ENCODE data around the gene CEPT1. TPM values are rescaled to one million over a fixed set of nuclear protein-coding genes. Genes with fewer than 3 reads are reported as not detected.

The CEPT1 gene
- total RNA-seq, 1 experiment from 2014 or later, result 33.6 TPM

DNA sequence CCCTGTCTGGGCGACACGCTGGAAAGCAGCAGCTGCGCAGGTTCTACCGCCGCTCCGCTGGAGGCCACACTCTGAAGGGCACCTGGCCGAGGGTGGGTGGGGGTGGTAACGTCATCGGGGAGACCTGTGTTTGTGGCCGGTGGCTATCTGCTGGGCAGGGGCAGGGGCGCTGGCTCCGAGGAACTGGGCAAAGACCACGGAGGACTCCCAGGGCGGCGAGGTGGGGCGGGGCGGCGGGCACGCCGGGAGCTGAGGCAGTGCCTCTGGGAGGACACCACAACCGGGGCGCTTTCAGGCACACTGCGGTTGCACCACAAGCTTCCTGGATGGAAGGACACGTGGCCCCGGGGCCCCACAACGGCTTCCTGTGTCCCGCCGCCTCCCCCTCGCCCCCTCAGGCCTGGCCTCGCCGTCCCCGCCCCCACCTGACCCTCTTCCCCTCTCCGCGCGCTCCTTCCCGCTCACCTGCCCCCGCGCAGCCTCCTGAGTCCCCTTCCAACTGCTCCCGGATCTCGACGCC is 63.7 kb downstream of the CEPT1 start:
- H3K27ac ChIP-seq, result peak overlapping the region; percentile 84
- H2AFZ ChIP-seq, result peak overlapping the region; percentile 92
- peaks cover 53% of the 10 kb centered on the region for H3K4me1 ChIP-seq (replicated peaks; ENCODE audit: insufficient read depth)
- peaks cover 33% of the 10 kb centered on the region for H3F3A ChIP-seq (ENCODE audit: insufficient read depth, low read depth)
- DNase-seq, result peak; percentile 78 to 90
- no peaks in the 10 kb centered on the region for H4K20me1 ChIP-seq (ENCODE audit: insufficient read depth)
- peak overlapping the region; percentile 95 for H3K4me2 ChIP-seq
- no TSS peak for BruUV-seq (replicated peaks)
- H3K4me3 ChIP-seq, result peak overlapping the region; percentile 65
- no peak for TF ChIP-seq EZH2 (IDR thresholded peaks at IDR 0.05; ENCODE audit: low read depth)
- TF ChIP-seq, protein P1, sequence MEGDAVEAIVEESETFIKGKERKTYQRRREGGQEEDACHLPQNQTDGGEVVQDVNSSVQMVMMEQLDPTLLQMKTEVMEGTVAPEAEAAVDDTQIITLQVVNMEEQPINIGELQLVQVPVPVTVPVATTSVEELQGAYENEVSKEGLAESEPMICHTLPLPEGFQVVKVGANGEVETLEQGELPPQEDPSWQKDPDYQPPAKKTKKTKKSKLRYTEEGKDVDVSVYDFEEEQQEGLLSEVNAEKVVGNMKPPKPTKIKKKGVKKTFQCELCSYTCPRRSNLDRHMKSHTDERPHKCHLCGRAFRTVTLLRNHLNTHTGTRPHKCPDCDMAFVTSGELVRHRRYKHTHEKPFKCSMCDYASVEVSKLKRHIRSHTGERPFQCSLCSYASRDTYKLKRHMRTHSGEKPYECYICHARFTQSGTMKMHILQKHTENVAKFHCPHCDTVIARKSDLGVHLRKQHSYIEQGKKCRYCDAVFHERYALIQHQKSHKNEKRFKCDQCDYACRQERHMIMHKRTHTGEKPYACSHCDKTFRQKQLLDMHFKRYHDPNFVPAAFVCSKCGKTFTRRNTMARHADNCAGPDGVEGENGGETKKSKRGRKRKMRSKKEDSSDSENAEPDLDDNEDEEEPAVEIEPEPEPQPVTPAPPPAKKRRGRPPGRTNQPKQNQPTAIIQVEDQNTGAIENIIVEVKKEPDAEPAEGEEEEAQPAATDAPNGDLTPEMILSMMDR (conservative IDR thresholded peaks at IDR 0.05), result no peak
- POLR2A ChIA-PET (ENCODE audit: unreplicated experiment), result interaction anchor here (0.5 to 0.7 kb wide), 2 partner anchors 864 to 911 kb away, joined by 3 to 4 read pairs; no protein-coding TSS in a partner anchor
- no peaks in the 10 kb centered on the region; the same call in 1 of the 2 replicates for H3K9me3 ChIP-seq (ENCODE audit: insufficient read depth, low read depth)
- CTCF ChIA-PET, result no interaction called here
- H3K9me2 ChIP-seq (ENCODE audit: insufficient read depth), result no peaks in the 10 kb centered on the region
- 0 out of 2 replicates have a peak, but pooled peaks cover 3% of the 10 kb centered on the region for H3K36me3 ChIP-seq (ENCODE audit: low read depth)
- intact Hi-C loops (cut with micrococcal nuclease; ENCODE audit: unreplicated experiment), result no loop called here
- no peaks in the 10 kb centered on the region for H3K27me3 ChIP-seq (ENCODE audit: insufficient read depth, low read depth)
- H3K79me2 ChIP-seq (ENCODE audit: low read depth), result peaks cover 31% of the 10 kb centered on the region

DNA sequence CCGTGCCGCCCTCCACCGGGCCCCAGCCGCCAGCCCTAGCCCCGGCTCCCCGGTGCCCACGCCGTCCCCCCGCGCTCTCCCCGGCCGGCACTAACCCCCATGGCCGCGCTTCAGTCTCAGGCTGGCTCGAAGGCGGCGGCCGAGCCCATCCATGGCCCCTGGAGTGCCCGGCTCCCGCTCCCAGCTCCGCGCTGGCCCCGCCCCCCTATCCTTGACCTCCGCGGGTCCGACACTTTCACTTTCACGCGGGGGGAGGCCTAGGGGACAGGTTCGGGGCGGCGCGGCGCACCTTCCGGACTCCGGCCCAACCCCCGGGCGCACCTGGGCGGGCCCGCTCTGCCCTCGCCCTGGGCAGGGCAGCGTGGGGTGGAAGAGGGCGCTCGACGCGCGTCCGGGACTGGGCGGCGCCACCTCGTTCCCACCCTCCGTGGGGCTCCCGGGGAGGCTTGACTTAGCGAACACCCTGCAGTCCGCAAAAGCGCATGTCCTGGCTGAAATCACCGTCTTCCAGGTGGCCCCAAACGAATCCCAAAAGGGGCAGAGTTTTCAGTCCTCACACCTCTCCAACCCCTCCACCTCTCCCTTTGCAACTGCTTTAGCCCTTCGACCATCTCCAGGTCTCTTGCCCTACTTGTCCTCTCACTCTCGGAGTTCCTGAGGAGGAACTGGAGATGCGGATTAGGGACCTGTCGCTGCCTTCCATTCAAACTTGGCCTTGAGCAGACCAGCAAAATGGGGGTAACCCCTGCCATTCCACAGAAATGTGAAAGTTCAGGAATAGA is 64.4 kb downstream of the CEPT1 start:
- Histone ChIP-seq H2AFZ (peak overlapping the region; percentile 92), H3K79me2 (ENCODE audit: low read depth) (peaks cover 31% of the 10 kb centered on the region), H3K4me2 (peak overlapping the region; percentile 95), H3K9me2 (ENCODE audit: insufficient read depth) (no peaks in the 10 kb centered on the region), H3K27me3 (ENCODE audit: insufficient read depth, low read depth) (no peaks in the 10 kb centered on the region), H3K27ac (peak overlapping the region; percentile 84), H3K4me1 (replicated peaks; ENCODE audit: insufficient read depth) (peaks cover 60% of the 10 kb centered on the region), H4K20me1 (ENCODE audit: insufficient read depth) (no peaks in the 10 kb centered on the region), H3F3A (ENCODE audit: insufficient read depth, low read depth) (peaks cover 33% of the 10 kb centered on the region), H3K36me3 (ENCODE audit: low read depth) (no peaks in the 10 kb centered on the region), H3K9me3 (ENCODE audit: insufficient read depth, low read depth) (no peaks in the 10 kb centered on the region; the same call in 1 of the 2 replicates), H3K4me3 (peak overlapping the region; percentile 65)
- TF ChIP-seq, protein P1 (conservative IDR thresholded peaks at IDR 0.05), result no peak; the same call in 1 of the 2 replicates
- TF ChIP-seq EZH2 (IDR thresholded peaks at IDR 0.05; ENCODE audit: low read depth), result no peak
- DNase-seq, result peak; percentile 52 to 74
- ChIA-PET CTCF (no interaction called here), POLR2A (ENCODE audit: unreplicated experiment) (interaction anchor here (0.5 to 0.7 kb wide), 2 partner anchors 865 to 912 kb away, joined by 3 to 4 read pairs; no protein-coding TSS in a partner anchor)
- TSS peak; percentile 58 for BruUV-seq (replicated peaks)
- intact Hi-C loops (cut with micrococcal nuclease; ENCODE audit: unreplicated experiment), result no loop called here

DNA sequence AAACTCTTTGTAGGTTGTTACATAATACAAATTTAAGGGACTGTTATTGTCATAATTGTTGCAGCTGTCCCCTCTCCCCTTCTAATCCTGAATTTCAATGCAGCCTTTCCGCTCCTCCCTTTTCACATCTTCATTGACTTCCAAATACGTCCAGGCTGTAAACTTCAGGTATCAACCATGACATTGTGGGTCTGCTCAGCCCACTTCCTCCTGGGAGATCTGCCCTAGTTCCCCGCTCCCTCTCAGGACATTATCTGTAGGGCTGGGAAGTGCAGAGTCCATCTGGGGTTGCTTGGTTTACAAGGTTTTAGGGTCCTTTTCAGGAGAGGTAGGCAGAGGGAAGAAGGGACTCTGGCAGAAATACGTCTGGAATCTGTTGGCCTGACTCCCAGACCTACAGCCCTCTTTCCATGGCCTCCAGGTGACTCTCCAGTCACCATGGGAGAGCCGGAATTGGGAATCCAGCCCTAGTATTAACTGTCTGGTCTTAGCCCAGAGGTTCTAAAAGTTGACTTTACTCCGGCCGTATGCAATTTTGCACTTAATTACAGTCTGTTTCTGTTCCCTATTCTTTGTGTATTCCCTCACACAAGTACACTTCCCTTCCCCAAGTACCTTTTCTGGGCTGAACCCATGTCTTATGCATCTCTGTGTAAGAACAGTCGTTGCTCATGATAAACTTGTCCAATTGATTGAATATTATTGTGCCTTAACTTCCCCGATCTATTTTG is 65.1 kb downstream of the CEPT1 start:
- intact Hi-C loops (cut with micrococcal nuclease; ENCODE audit: unreplicated experiment), result no loop called here
- Histone ChIP-seq H3K9me2 (ENCODE audit: insufficient read depth) (no peaks in the 10 kb centered on the region), H3K27me3 (ENCODE audit: insufficient read depth, low read depth) (no peaks in the 10 kb centered on the region), H3K79me2 (ENCODE audit: low read depth) (peaks cover 27% of the 10 kb centered on the region), H3K36me3 (ENCODE audit: low read depth) (no peaks in the 10 kb centered on the region), H3K4me1 (replicated peaks; ENCODE audit: insufficient read depth) (peaks cover 57% of the 10 kb centered on the region), H3K4me3 (peak overlapping the region; percentile 65; the same call in 1 of the 2 replicates), H3K4me2 (peak overlapping the region; percentile 95), H3F3A (ENCODE audit: insufficient read depth, low read depth) (peaks cover 33% of the 10 kb centered on the region), H3K27ac (no peak overlapping the region), H3K9me3 (ENCODE audit: insufficient read depth, low read depth) (no peaks in the 10 kb centered on the region; the same call in 1 of the 2 replicates), H2AFZ (no peak overlapping the region), H4K20me1 (ENCODE audit: insufficient read depth) (no peaks in the 10 kb centered on the region)
- POLR2A ChIA-PET (ENCODE audit: unreplicated experiment), result no interaction called here
- BruUV-seq (replicated peaks), result no TSS peak
- no peak for DNase-seq
- CTCF ChIA-PET, result no interaction called here
- TF ChIP-seq, protein P1 (conservative IDR thresholded peaks at IDR 0.05), result no peak
- no peak for TF ChIP-seq EZH2 (IDR thresholded peaks at IDR 0.05; ENCODE audit: low read depth)
